NCI-H128 (cell line): ENCODE measurements around the gene ANTKMT.

Experiments
- DNase-seq: peaks from one replicate; lab custom pipeline; 2025; ENCODE audit not compliant: unreplicated experiment; lab: John Stamatoyannopoulos, UW

ANTKMT gene

GRCh38 chr16:726188-726437 is 5.2 kb downstream of the ANTKMT start:
- DNase-seq, result no peak

GRCh38 chr16:726438-727290 is 5.7 kb downstream of the ANTKMT start, which contains the start of the genes CCDC78 and HAGHL:
TSS of gene CCDC78 (minus strand) at chr16:726443. CDS start at chr16:726367, 76 bp downstream.
TSS of gene HAGHL (plus strand) at chr16:727106. CDS start at chr16:727510, 404 bp downstream.
- no peak for DNase-seq

- DNase-seq, result no peak
These were observed 6.5 kb downstream of the ANTKMT start for GRCh38 chr16:727291-727977.

- no peak for DNase-seq
These were observed 7.4 kb downstream of the ANTKMT start for GRCh38 chr16:728131-728889.

GRCh38 chr16:728890-729744 is 8.2 kb downstream of the ANTKMT start:
- no peak for DNase-seq

GRCh38 chr16:729768-730665 is 9.1 kb downstream of the ANTKMT start:
- no peak for DNase-seq

- no peak for DNase-seq
These were observed 9.9 kb downstream of the ANTKMT start for GRCh38 chr16:730666-731509.

GRCh38 chr16:732332-732731 is 11.4 kb downstream of the ANTKMT start:
- DNase-seq, result no peak

- DNase-seq, result no peak
These were observed 12.0 kb downstream of the ANTKMT start for GRCh38 chr16:732936-733335.

GRCh38 chr16:733382-734207 is 12.6 kb downstream of the ANTKMT start:
- DNase-seq, result no peak

- DNase-seq, result no peak
These were observed 13.4 kb downstream of the ANTKMT start for GRCh38 chr16:734208-734980.

GRCh38 chr16:734981-735881 is 14.3 kb downstream of the ANTKMT start:
- DNase-seq, result no peak

- no peak for DNase-seq
These were observed 15.1 kb downstream of the ANTKMT start for GRCh38 chr16:735982-736453.

- DNase-seq, result no peak
These were observed 16.1 kb downstream of the ANTKMT start for GRCh38 chr16:736936-737481.

GRCh38 chr16:739560-740458 is 18.9 kb downstream of the ANTKMT start:
- DNase-seq, result no peak
